Esophagus squamous epithelium (tissue), 4 donors: ENCODE results near the gene STK24.

Experiments
- CTCF ChIP-seq, 6 experiments: fragments of 450-650 bp in 4 of 6; fragments of 200-600 bp in 2 of 6; sonication (generic) in 2 of 6; IDR thresholded peaks; one replicate each; pipeline ENCODE4 v1.5.1; 2016 to 2019; ENCODE audit warnings: antibody characterized with exemption in 6 of 6, mild to moderate bottlenecking in 4 of 6, moderate library complexity in 4 of 6
- POLR2A ChIP-seq, 4 donors: fragments of 450-650 bp; IDR thresholded peaks; one replicate each; pipeline ENCODE4 v1.6.1; 2017; ENCODE audit warnings: antibody characterized with exemption in 4 of 4, mild to moderate bottlenecking in 4 of 4, moderate library complexity in 3 of 4

- TF ChIP-seq POLR2A (IDR thresholded peaks at IDR 0.05) (no peak), CTCF (IDR thresholded peaks at IDR 0.05) (no peak)
Measured at GRCh38 chr13:98592362-98592732, 15.4 kb upstream of the STK24 start.
